ENCODE results near the gene IFNLR1.

GRCh38 chr1:24121406-24121805, 65.7 kb downstream of the IFNLR1 start:
- no peak for TF ChIP-seq GATA2 (IDR thresholded peaks at IDR 0.05; ENCODE audit: low read depth, low read length)
- no peak for TF ChIP-seq GATA3 (IDR thresholded peaks at IDR 0.05; ENCODE audit: low read depth, low read length)

Measured in SH-SY5Y (cell line).